Fibroblast of lung (primary cell): ENCODE results near the gene PCDHGA10. TPM values are rescaled to one million over a fixed set of nuclear protein-coding genes. Genes with fewer than 3 reads are reported as not detected.

Experiments
- DNase-seq, 2 donors: peaks; one replicate each; pipeline versions ENCODE4 v3.0.0 to v3.0.0-alpha.2; 2010; ENCODE audit warnings: low read depth in 2 of 2
- H2AFZ ChIP-seq: 2 replicates; pipeline ENCODE4 v1.5.1; 2012; ENCODE audit warnings: low read length, control low read depth, inconsistent platforms
- H3K27ac ChIP-seq: 2 replicates; pipeline ENCODE4 v1.5.1; 2011; ENCODE audit warnings: low read length, control low read depth; ENCODE audit not compliant: insufficient read depth
- H3K27me3 ChIP-seq: 2 replicates; pipeline ENCODE4 v1.5.1; 2011; ENCODE audit warnings: mild to moderate bottlenecking, low read length; ENCODE audit not compliant: control insufficient read depth, insufficient read depth
- H3K36me3 ChIP-seq: 2 replicates; pipeline ENCODE4 v1.5.1; 2011; ENCODE audit warnings: low read length; ENCODE audit not compliant: control insufficient read depth, insufficient read depth
- H3K4me1 ChIP-seq: 2 replicates; pipeline ENCODE4 v1.5.1; 2011; ENCODE audit warnings: low read length; ENCODE audit not compliant: control insufficient read depth, insufficient read depth; ENCODE audit errors: extremely low read depth
- H3K4me2 ChIP-seq: 2 replicates; pipeline ENCODE4 v1.5.1; 2011; ENCODE audit warnings: low read length, control low read depth; ENCODE audit not compliant: insufficient read depth; ENCODE audit errors: extremely low read depth
- H3K4me3 ChIP-seq, 4 experiments: fragments of 200-600 bp in 1 of 4; sonication (generic) in 1 of 4; replicated peaks in 1 of 4; 2 replicates each; pipeline ENCODE4 v1.5.1; 2011 to 2016; ENCODE audit warnings: low read length in 4 of 4, low read depth in 3 of 4, mild to moderate bottlenecking in 3 of 4, control low read depth in 2 of 4, inconsistent platforms in 1 of 4, mixed read lengths in 1 of 4; ENCODE audit not compliant: insufficient read depth in 1 of 4; ENCODE audit errors: control extremely low read depth in 1 of 4
- H3K79me2 ChIP-seq: 2 replicates; pipeline ENCODE4 v1.5.1; 2012; ENCODE audit warnings: mild to moderate bottlenecking, low read length, inconsistent platforms; ENCODE audit not compliant: control insufficient read depth, insufficient read depth
- H3K9ac ChIP-seq: 2 replicates; pipeline ENCODE4 v1.5.1; 2011; ENCODE audit warnings: mild to moderate bottlenecking, low read length, control low read depth; ENCODE audit not compliant: insufficient read depth
- H3K9me3 ChIP-seq: 2 replicates; pipeline ENCODE4 v1.5.1; 2012; ENCODE audit warnings: low read depth, low read length; ENCODE audit not compliant: control insufficient read depth, insufficient read depth
- H4K20me1 ChIP-seq: 2 replicates; pipeline ENCODE4 v1.5.1; 2011; ENCODE audit warnings: low read length; ENCODE audit not compliant: control insufficient read depth, insufficient read depth; ENCODE audit errors: extremely low read depth
- EZH2 ChIP-seq: IDR thresholded peaks from 2 replicates; pipeline ENCODE4 v1.5.1; 2012; ENCODE audit warnings: low read length, control low read depth, mild to moderate bottlenecking; ENCODE audit errors: missing control alignments
- polyA plus RNA-seq, 2 donors: library from polyadenylated mRNA; depleted of rRNA in 1 of 2; stranded (reverse) in 1 of 2; unstranded in 1 of 2; fragments of >200 nt; gene quantifications; 2 replicates each; pipeline ENCODE4 v1.2.1, GENCODE V29; 2011 to 2012; ENCODE audit warnings: missing spikeins in 1 of 2
- total RNA-seq: library from RNA; depleted of rRNA; stranded (reverse); fragments of >200 nt; gene quantifications from 2 replicates; pipeline ENCODE4 v1.2.1, GENCODE V29; 2014
- TF ChIP-seq, protein P1 (sequence below), 2 donors: IDR thresholded peaks in 1 of 2; conservative IDR thresholded peaks in 1 of 2; 1 replicate in 1 of 2; 2 replicates in 1 of 2; pipeline ENCODE4 v1.5.1; 2011 to 2012; ENCODE audit warnings: low read length in 2 of 2, control low read depth in 1 of 2, inconsistent platforms in 1 of 2, low read depth in 1 of 2, mild to moderate bottlenecking in 1 of 2

Gene PCDHGA10
- total and polyA plus RNA-seq, 2 donors (not counting 1 experiment from before 2014, with no cell fraction given) = 3.8 to 10.2 TPM

GRCh38 chr5:141465351-141465750, 52.6 kb downstream of the PCDHGA10 start:
- no peaks in the 10 kb centered on the region for H3K27me3 ChIP-seq
- TF ChIP-seq, protein P1, sequence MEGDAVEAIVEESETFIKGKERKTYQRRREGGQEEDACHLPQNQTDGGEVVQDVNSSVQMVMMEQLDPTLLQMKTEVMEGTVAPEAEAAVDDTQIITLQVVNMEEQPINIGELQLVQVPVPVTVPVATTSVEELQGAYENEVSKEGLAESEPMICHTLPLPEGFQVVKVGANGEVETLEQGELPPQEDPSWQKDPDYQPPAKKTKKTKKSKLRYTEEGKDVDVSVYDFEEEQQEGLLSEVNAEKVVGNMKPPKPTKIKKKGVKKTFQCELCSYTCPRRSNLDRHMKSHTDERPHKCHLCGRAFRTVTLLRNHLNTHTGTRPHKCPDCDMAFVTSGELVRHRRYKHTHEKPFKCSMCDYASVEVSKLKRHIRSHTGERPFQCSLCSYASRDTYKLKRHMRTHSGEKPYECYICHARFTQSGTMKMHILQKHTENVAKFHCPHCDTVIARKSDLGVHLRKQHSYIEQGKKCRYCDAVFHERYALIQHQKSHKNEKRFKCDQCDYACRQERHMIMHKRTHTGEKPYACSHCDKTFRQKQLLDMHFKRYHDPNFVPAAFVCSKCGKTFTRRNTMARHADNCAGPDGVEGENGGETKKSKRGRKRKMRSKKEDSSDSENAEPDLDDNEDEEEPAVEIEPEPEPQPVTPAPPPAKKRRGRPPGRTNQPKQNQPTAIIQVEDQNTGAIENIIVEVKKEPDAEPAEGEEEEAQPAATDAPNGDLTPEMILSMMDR (conservative IDR thresholded peaks at IDR 0.05 in 1 of 2, IDR thresholded peaks at IDR 0.05 in 1 of 2; ENCODE audit: low read depth in 1 of 2, low read length in 2 of 2) = no peak
- TF ChIP-seq EZH2 = no peak
- H3K4me3 ChIP-seq = no peak overlapping the region
- peak in 1 of 2 donors; percentile 74 for DNase-seq
- H3K36me3 ChIP-seq = no peaks in the 10 kb centered on the region
- H3K9me3 ChIP-seq = no peaks in the 10 kb centered on the region
- H3K9ac ChIP-seq = no peak overlapping the region
- H2AFZ ChIP-seq = no peak overlapping the region
- H4K20me1 ChIP-seq = no peaks in the 10 kb centered on the region
- no peaks in the 10 kb centered on the region for H3K4me1 ChIP-seq
- no peak overlapping the region for H3K27ac ChIP-seq
- H3K4me2 ChIP-seq = no peak overlapping the region
- H3K79me2 ChIP-seq = no peaks in the 10 kb centered on the region

Other genes starting within 250 kb of the PCDHGA10 start
Only the 30 nearest of the 37 such genes appear.
- 0.77 and 2.0 TPM in 2 replicates for gene PCDHB10, start 220.6 kb upstream of the PCDHGA10 start, total RNA-seq
- 0.28 and 0.78 TPM in 2 replicates for gene PCDHB10, start 220.6 kb upstream of the PCDHGA10 start, polyA plus RNA-seq
- gene PCDHB11, start 213.4 kb upstream of the PCDHGA10 start, total RNA-seq = 0.77 and 1.7 TPM in 2 replicates
- 0.11 and 0.36 TPM in 2 replicates for gene PCDHB11, start 213.4 kb upstream of the PCDHGA10 start, polyA plus RNA-seq
- gene PCDHB12, start 204.3 kb upstream of the PCDHGA10 start, total RNA-seq = 0.26 and 0.66 TPM in 2 replicates
- 0.02 and 0.27 TPM in 2 replicates for gene PCDHB12, start 204.3 kb upstream of the PCDHGA10 start, polyA plus RNA-seq
- 0.26 and 1.5 TPM in 2 replicates for gene PCDHB13, start 199.1 kb upstream of the PCDHGA10 start, total RNA-seq
- 0.24 and 0.62 TPM in 2 replicates for gene PCDHB13, start 199.1 kb upstream of the PCDHGA10 start, polyA plus RNA-seq
- gene PCDHB14, start 189.6 kb upstream of the PCDHGA10 start, total RNA-seq = 0.77 and 1.7 TPM in 2 replicates
- gene PCDHB14, start 189.6 kb upstream of the PCDHGA10 start, polyA plus RNA-seq = 0.18 and 0.86 TPM in 2 replicates
- 0.77 and 1.8 TPM in 2 replicates for gene PCDHB15, start 167.6 kb upstream of the PCDHGA10 start, total RNA-seq
- 0.12 and 0.31 TPM in 2 replicates for gene PCDHB15, start 167.6 kb upstream of the PCDHGA10 start, polyA plus RNA-seq
- gene SLC25A2, start 108.9 kb upstream of the PCDHGA10 start, total RNA-seq = 0.66 TPM in 1 of 2 replicates, not detected in the other
- not detected in 2 replicates for gene SLC25A2, start 108.9 kb upstream of the PCDHGA10 start, polyA plus RNA-seq
- 87.1 and 107 TPM in 2 replicates for gene TAF7, start 92.2 kb upstream of the PCDHGA10 start, total RNA-seq
- gene TAF7, start 92.2 kb upstream of the PCDHGA10 start, polyA plus RNA-seq = 64.9 and 73.0 TPM in 2 replicates
- 1.0 and 1.8 TPM in 2 replicates for gene PCDHGA1, start 82.5 kb upstream of the PCDHGA10 start, total RNA-seq
- 1.1 and 1.6 TPM in 2 replicates for gene PCDHGA1, start 82.5 kb upstream of the PCDHGA10 start, polyA plus RNA-seq
- gene PCDHGA2, start 74.2 kb upstream of the PCDHGA10 start, total RNA-seq = 2.8 and 4.5 TPM in 2 replicates
- gene PCDHGA2, start 74.2 kb upstream of the PCDHGA10 start, polyA plus RNA-seq = 4.2 and 5.8 TPM in 2 replicates
- 1.5 and 2.8 TPM in 2 replicates for gene PCDHGA3, start 69.2 kb upstream of the PCDHGA10 start, total RNA-seq
- 1.3 and 1.4 TPM in 2 replicates for gene PCDHGA3, start 69.2 kb upstream of the PCDHGA10 start, polyA plus RNA-seq
- 3.1 and 4.3 TPM in 2 replicates for gene PCDHGB1, start 62.9 kb upstream of the PCDHGA10 start, total RNA-seq
- gene PCDHGB1, start 62.9 kb upstream of the PCDHGA10 start, polyA plus RNA-seq = 1.7 TPM in 2 replicates
- 2.8 and 7.6 TPM in 2 replicates for gene PCDHGA4, start 58.0 kb upstream of the PCDHGA10 start, total RNA-seq
- gene PCDHGA4, start 58.0 kb upstream of the PCDHGA10 start, polyA plus RNA-seq = 3.1 and 6.4 TPM in 2 replicates
- gene PCDHGB2, start 53.0 kb upstream of the PCDHGA10 start, total RNA-seq = 3.1 and 4.6 TPM in 2 replicates
- 2.3 and 5.7 TPM in 2 replicates for gene PCDHGB2, start 53.0 kb upstream of the PCDHGA10 start, polyA plus RNA-seq
- 1.5 and 2.6 TPM in 2 replicates for gene PCDHGA5, start 48.8 kb upstream of the PCDHGA10 start, total RNA-seq
- gene PCDHGA5, start 48.8 kb upstream of the PCDHGA10 start, polyA plus RNA-seq = 1.2 and 1.4 TPM in 2 replicates
- 3.1 and 5.8 TPM in 2 replicates for gene PCDHGB3, start 42.7 kb upstream of the PCDHGA10 start, total RNA-seq
- 2.5 and 2.9 TPM in 2 replicates for gene PCDHGB3, start 42.7 kb upstream of the PCDHGA10 start, polyA plus RNA-seq
- gene PCDHGA6, start 39.1 kb upstream of the PCDHGA10 start, total RNA-seq = 3.1 and 4.8 TPM in 2 replicates
- gene PCDHGA6, start 39.1 kb upstream of the PCDHGA10 start, polyA plus RNA-seq = 3.9 and 4.2 TPM in 2 replicates
- gene PCDHGA7, start 30.2 kb upstream of the PCDHGA10 start, total RNA-seq = 2.8 and 6.8 TPM in 2 replicates
- gene PCDHGA7, start 30.2 kb upstream of the PCDHGA10 start, polyA plus RNA-seq = 2.7 and 3.0 TPM in 2 replicates
- 10.0 and 18.3 TPM in 2 replicates for gene PCDHGB4, start 25.3 kb upstream of the PCDHGA10 start, total RNA-seq
- gene PCDHGB4, start 25.3 kb upstream of the PCDHGA10 start, polyA plus RNA-seq = 13.3 and 15.5 TPM in 2 replicates
- gene PCDHGA8, start 20.4 kb upstream of the PCDHGA10 start, total RNA-seq = 2.6 and 4.6 TPM in 2 replicates
- gene PCDHGA8, start 20.4 kb upstream of the PCDHGA10 start, polyA plus RNA-seq = 0.76 and 1.1 TPM in 2 replicates
- 17.5 and 21.5 TPM in 2 replicates for gene PCDHGB5, start 15.0 kb upstream of the PCDHGA10 start, total RNA-seq
- gene PCDHGB5, start 15.0 kb upstream of the PCDHGA10 start, polyA plus RNA-seq = 19.6 TPM in 2 replicates
- 2.6 and 4.8 TPM in 2 replicates for gene PCDHGA9, start 10.2 kb upstream of the PCDHGA10 start, total RNA-seq
- 3.2 and 3.3 TPM in 2 replicates for gene PCDHGA9, start 10.2 kb upstream of the PCDHGA10 start, polyA plus RNA-seq
- 3.9 and 4.3 TPM in 2 replicates for gene PCDHGB6, start 5.0 kb upstream of the PCDHGA10 start, total RNA-seq
- gene PCDHGB6, start 5.0 kb upstream of the PCDHGA10 start, polyA plus RNA-seq = 2.6 and 2.8 TPM in 2 replicates
- gene PCDHGB7, start 4.7 kb downstream of the PCDHGA10 start, total RNA-seq = 13.0 and 13.6 TPM in 2 replicates
- 11.3 and 15.3 TPM in 2 replicates for gene PCDHGB7, start 4.7 kb downstream of the PCDHGA10 start, polyA plus RNA-seq
- 5.9 and 8.6 TPM in 2 replicates for gene PCDHGA11, start 8.1 kb downstream of the PCDHGA10 start, total RNA-seq
- gene PCDHGA11, start 8.1 kb downstream of the PCDHGA10 start, polyA plus RNA-seq = 4.7 and 10.8 TPM in 2 replicates
- gene PCDHGA12, start 17.5 kb downstream of the PCDHGA10 start, total RNA-seq = 9.2 and 13.7 TPM in 2 replicates
- 11.9 and 14.1 TPM in 2 replicates for gene PCDHGA12, start 17.5 kb downstream of the PCDHGA10 start, polyA plus RNA-seq
- gene PCDHGC3, start 63.0 kb downstream of the PCDHGA10 start, total RNA-seq = 59.0 and 63.4 TPM in 2 replicates
- gene PCDHGC3, start 63.0 kb downstream of the PCDHGA10 start, polyA plus RNA-seq = 106 and 109 TPM in 2 replicates
- 1.5 and 3.0 TPM in 2 replicates for gene PCDHGC4, start 72.0 kb downstream of the PCDHGA10 start, total RNA-seq
- gene PCDHGC4, start 72.0 kb downstream of the PCDHGA10 start, polyA plus RNA-seq = 0.48 and 0.76 TPM in 2 replicates
- gene PCDHGC5, start 76.1 kb downstream of the PCDHGA10 start, total RNA-seq = 1.3 and 2.6 TPM in 2 replicates
- gene PCDHGC5, start 76.1 kb downstream of the PCDHGA10 start, polyA plus RNA-seq = 0.97 and 1.1 TPM in 2 replicates
- 17.2 and 21.1 TPM in 2 replicates for gene DIAPH1, start 206.0 kb downstream of the PCDHGA10 start, total RNA-seq
- 30.9 and 59.5 TPM in 2 replicates for gene DIAPH1, start 206.0 kb downstream of the PCDHGA10 start, polyA plus RNA-seq